ENCODE measurements around the gene HS6ST3.

GRCh38 chr13:96822895-96823294 lies 733.0 kb downstream of the HS6ST3 start:
- no peak for TF ChIP-seq EZH2 (IDR thresholded peaks at IDR 0.05)
- TF ChIP-seq POLR2AphosphoS5 (IDR thresholded peaks at IDR 0.05; ENCODE audit: borderline replicate concordance, low read depth, low read length), result no peak
- no peak for TF ChIP-seq FOXP2 (optimal IDR thresholded peaks at IDR 0.05; ENCODE audit: control extremely low read depth, extremely low read length, insufficient read depth)
